ENCODE measurements around the gene IRS2. TPM values are rescaled to one million over a fixed set of nuclear protein-coding genes. Genes with fewer than 3 reads are reported as not detected.

The IRS2 gene
- total RNA-seq, 2 experiments from 2014 or later, result 0.63 to 2.7 TPM

DNA sequence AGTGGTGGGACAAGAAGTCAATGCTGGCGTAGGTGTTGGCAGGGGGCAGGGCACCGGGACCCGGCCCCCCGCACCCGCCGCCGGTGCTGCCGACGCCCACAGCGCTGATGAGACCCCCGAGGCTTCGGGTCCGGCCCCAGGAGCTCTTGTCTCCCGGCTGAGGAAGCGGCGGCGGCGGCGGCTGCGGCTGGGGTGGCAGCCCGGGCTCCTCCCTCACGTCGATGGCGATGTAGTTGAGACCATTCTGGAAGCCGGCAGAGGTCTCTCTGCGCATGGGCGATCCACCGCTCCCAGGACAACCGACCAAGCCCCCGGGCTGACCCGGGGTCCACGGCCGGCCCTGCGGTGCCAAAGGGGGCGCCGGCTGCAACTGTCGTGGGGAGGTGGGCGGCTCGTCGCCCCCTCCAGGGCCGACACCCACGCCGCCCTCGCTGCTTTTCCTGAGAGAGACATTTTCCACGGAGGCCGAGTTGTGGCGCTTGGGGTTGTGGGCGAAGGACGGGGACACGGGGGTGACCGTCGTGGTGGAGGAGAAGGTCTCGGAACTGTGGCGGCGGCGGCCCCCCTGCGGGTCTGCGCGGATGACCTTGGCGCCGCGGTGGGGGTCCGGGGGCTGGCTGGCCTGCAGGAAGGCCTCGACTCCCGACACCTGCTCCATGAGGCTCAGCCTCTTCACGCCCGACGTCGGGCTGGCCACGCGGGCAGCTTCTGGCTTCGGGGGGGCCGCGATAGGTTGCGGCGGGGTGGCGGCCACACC, 4.1 kb downstream of the IRS2 start:
- Histone ChIP-seq H3K9me3 (ENCODE audit: low read length) (no peaks in the 10 kb centered on the region), H3K79me2 (ENCODE audit: insufficient read depth, low read depth, low read length) (no peaks in the 10 kb centered on the region), H3K4me1 (ENCODE audit: insufficient read depth, low read length, poor library complexity, severe bottlenecking) (peaks cover 5% of the 10 kb centered on the region), H3K36me3 (ENCODE audit: insufficient read depth, low read length) (no peaks in the 10 kb centered on the region), H2AFZ (ENCODE audit: low read length) (no peak overlapping the region), H3K4me2 (ENCODE audit: low read length) (no peak overlapping the region), H4K20me1 (ENCODE audit: insufficient read depth, low read length) (no peaks in the 10 kb centered on the region), H3K4me3 (ENCODE audit: low read depth, low read length, poor library complexity, severe bottlenecking) (no peak overlapping the region), H3K9me2 (ENCODE audit: insufficient read depth, low read length) (no peaks in the 10 kb centered on the region), H3K27ac (ENCODE audit: low read depth, low read length, poor library complexity, severe bottlenecking) (no peak overlapping the region)
- ChIA-PET POLR2A (no interaction called here), CTCF (ENCODE audit: unreplicated experiment) (no interaction called here)
- intact Hi-C loops (cut with micrococcal nuclease; ENCODE audit: unreplicated experiment), result loop anchor here (10.0 kb wide), 1 partner anchor 647 kb away; no protein-coding TSS in a partner anchor
- BruUV-seq (replicated peaks), result no TSS peak
- TF ChIP-seq EZH2phosphoT487 (IDR thresholded peaks at IDR 0.05; ENCODE audit: borderline replicate concordance, low read depth, low read length), result no peak
- no peak for TF ChIP-seq CTCF (conservative IDR thresholded peaks at IDR 0.05; ENCODE audit: low read length)
- DNase-seq (ENCODE audit: low spot score), result no peak

DNA sequence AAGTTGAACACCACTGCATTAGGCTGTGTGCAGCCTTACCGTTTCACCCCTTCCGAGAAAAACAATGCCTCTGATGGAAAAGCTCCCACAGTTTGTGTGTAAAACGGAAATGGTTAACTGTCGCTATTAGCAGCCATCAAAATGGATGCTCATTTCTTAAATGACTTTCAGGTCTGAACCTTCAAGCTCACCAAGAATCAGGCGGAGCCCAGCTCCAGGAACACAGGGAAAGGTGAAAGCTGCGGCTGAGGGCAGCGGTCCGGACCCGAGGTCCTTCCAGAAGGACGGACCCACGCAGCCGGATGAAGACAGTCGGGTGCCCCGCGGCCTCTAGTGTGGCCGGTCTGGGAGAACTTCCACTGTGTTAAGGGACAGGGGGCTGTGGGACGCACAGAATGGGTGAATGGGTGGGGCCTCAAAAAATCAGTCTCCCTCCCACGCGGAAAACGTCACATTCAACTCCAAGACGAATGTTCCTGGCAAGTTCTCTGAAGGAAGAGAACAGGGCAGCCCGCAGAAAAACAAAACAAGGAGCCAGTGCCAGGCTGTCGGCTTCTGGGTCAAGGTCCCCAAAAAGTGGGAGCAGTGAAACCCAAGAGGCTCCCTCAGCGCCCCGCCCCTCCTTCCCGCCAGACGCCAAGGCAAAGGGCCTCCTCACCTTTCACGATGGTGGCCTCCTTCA, 4.9 kb downstream of the IRS2 start:
- Histone ChIP-seq H3K4me3 (ENCODE audit: low read depth, low read length, poor library complexity, severe bottlenecking) (no peak overlapping the region), H3K4me1 (ENCODE audit: insufficient read depth, low read length, poor library complexity, severe bottlenecking) (peaks cover 5% of the 10 kb centered on the region), H3K9me2 (ENCODE audit: insufficient read depth, low read length) (no peaks in the 10 kb centered on the region), H3K27ac (ENCODE audit: low read depth, low read length, poor library complexity, severe bottlenecking) (no peak overlapping the region), H3K4me2 (ENCODE audit: low read length) (no peak overlapping the region), H2AFZ (ENCODE audit: low read length) (no peak overlapping the region), H4K20me1 (ENCODE audit: insufficient read depth, low read length) (no peaks in the 10 kb centered on the region), H3K36me3 (ENCODE audit: insufficient read depth, low read length) (no peaks in the 10 kb centered on the region), H3K79me2 (ENCODE audit: insufficient read depth, low read depth, low read length) (no peaks in the 10 kb centered on the region), H3K9me3 (ENCODE audit: low read length) (no peaks in the 10 kb centered on the region)
- no peak for DNase-seq (ENCODE audit: low spot score)
- TF ChIP-seq CTCF (conservative IDR thresholded peaks at IDR 0.05; ENCODE audit: low read length), result no peak
- no peak for TF ChIP-seq EZH2phosphoT487 (IDR thresholded peaks at IDR 0.05; ENCODE audit: borderline replicate concordance, low read depth, low read length)
- CTCF ChIA-PET (ENCODE audit: unreplicated experiment), result no interaction called here
- POLR2A ChIA-PET, result no interaction called here
- intact Hi-C loops (cut with micrococcal nuclease; ENCODE audit: unreplicated experiment), result loop anchor here (10.0 kb wide), 1 partner anchor 647 kb away; no protein-coding TSS in a partner anchor
- no TSS peak for BruUV-seq (replicated peaks)

Data from OCI-LY7 (cell line).